A673 (cell line): ENCODE measurements around the gene PRAME.

Experiments used
- EZH2 ChIP-seq: fragments of 200-600 bp; sonication (generic); IDR thresholded peaks from 2 replicates; pipeline ENCODE4 v1.6.1; 2017; ENCODE audit warnings: borderline replicate concordance, low read depth, mild to moderate bottlenecking, mixed read lengths, antibody characterized with exemption, low read length; ENCODE audit not compliant: poor library complexity, severe bottlenecking
- TF ChIP-seq, protein P1 (sequence below): fragments of 300-800, 200-600 bp; sonication (generic); conservative IDR thresholded peaks from 2 replicates; pipeline ENCODE4 v1.5.1; 2017; ENCODE audit warnings: low read depth, mild to moderate bottlenecking, antibody characterized with exemption, low read length, moderate library complexity, mixed read lengths

- TF ChIP-seq, protein P1, sequence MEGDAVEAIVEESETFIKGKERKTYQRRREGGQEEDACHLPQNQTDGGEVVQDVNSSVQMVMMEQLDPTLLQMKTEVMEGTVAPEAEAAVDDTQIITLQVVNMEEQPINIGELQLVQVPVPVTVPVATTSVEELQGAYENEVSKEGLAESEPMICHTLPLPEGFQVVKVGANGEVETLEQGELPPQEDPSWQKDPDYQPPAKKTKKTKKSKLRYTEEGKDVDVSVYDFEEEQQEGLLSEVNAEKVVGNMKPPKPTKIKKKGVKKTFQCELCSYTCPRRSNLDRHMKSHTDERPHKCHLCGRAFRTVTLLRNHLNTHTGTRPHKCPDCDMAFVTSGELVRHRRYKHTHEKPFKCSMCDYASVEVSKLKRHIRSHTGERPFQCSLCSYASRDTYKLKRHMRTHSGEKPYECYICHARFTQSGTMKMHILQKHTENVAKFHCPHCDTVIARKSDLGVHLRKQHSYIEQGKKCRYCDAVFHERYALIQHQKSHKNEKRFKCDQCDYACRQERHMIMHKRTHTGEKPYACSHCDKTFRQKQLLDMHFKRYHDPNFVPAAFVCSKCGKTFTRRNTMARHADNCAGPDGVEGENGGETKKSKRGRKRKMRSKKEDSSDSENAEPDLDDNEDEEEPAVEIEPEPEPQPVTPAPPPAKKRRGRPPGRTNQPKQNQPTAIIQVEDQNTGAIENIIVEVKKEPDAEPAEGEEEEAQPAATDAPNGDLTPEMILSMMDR: no peak
- TF ChIP-seq EZH2: no peak
Measured at GRCh38 chr22:22528780-22529179, 30.3 kb downstream of the PRAME start.
